K562 (cell line): ENCODE measurements around the gene CPED1. TPM values are rescaled to one million over a fixed set of nuclear protein-coding genes. Genes with fewer than 3 reads are reported as not detected.

Experiments used
- ATAC-seq: fragments of 200-7000 bp; cut with Tn5 transposase; 3 replicates; pipeline ENCODE4 v1.9.1; 2020; ENCODE audit warnings: moderate library complexity
- BruUV-seq: library from RNA; stranded (reverse); fragments of 400-500 nt; replicated peaks from 2 replicates; lab custom pipeline; 2021; lab: Mats Ljungman, UMichigan
- CTCF ChIA-PET: fragments of 300-600 bp; formaldehyde crosslinking; extraction: SDS; loops from one replicate; lab custom pipeline; 2021; ENCODE audit warnings: low intra/inter-chr PET ratio; lab: Yijun Ruan, JAX
- POLR2A ChIA-PET: fragments of 300-600, 350-650 bp; sonication (Branson Sonifier 250); formaldehyde crosslinking; extraction: SDS; loops from one replicate; lab custom pipeline; 2021; ENCODE audit warnings: antibody characterized with exemption, inconsistent platforms; lab: Yijun Ruan, JAX
- DNase-seq, 4 experiments: peaks; one replicate each; pipeline versions ENCODE4 v3.0.0 to v3.0.0-alpha.2; 2011 to 2018; ENCODE audit warnings: low spot score in 3 of 4, mixed read lengths in 3 of 4; ENCODE audit errors: extremely low read depth in 1 of 4
- FAIRE-seq: peaks from 2 replicates; lab custom pipeline; 2011; peaks lifted over from hg19 to GRCh38; lab: Jason Lieb, UNC
- H2AFZ ChIP-seq: 2 replicates; pipeline ENCODE4 v1.6.0; 2011; ENCODE audit warnings: low read depth, low read length, control low read depth, inconsistent platforms
- H3K27ac ChIP-seq: fragments of 200-600 bp; 3 replicates; pipeline ENCODE4 v1.8.0; 2011; ENCODE audit warnings: low read depth, mild to moderate bottlenecking, control low read depth, inconsistent platforms, low read length, moderate library complexity, mixed read lengths; ENCODE audit errors: extremely low read depth
- H3K27me3 ChIP-seq, 2 experiments: fragments of 300-600 bp in 1 of 2; 2 replicates in 1 of 2; 3 replicates in 1 of 2; pipeline versions ENCODE4 v1.6.0 to v1.8.0; 2011; ENCODE audit warnings: inconsistent platforms in 2 of 2, low read length in 2 of 2, mild to moderate bottlenecking in 1 of 2, mixed read lengths in 1 of 2, moderate library complexity in 1 of 2; ENCODE audit not compliant: control insufficient read depth in 2 of 2, insufficient read depth in 2 of 2
- H3K36me3 ChIP-seq: fragments of 300-600 bp; 3 replicates; pipeline ENCODE4 v1.8.0; 2011; ENCODE audit warnings: mild to moderate bottlenecking, low read length, inconsistent platforms; ENCODE audit not compliant: control insufficient read depth, insufficient read depth
- H3K4me1 ChIP-seq, 2 experiments: fragments of 200-600 bp in 1 of 2; replicated peaks in 1 of 2; 2 replicates in 1 of 2; 3 replicates in 1 of 2; pipeline versions ENCODE4 v1.5.1 to v1.8.0; 2011; ENCODE audit warnings: inconsistent platforms in 2 of 2, low read length in 2 of 2, mild to moderate bottlenecking in 1 of 2, mixed read lengths in 1 of 2, moderate library complexity in 1 of 2; ENCODE audit not compliant: control insufficient read depth in 2 of 2, insufficient read depth in 2 of 2
- H3K4me2 ChIP-seq: 2 replicates; pipeline ENCODE4 v1.6.1; 2011; ENCODE audit warnings: low read length, control low read depth, inconsistent platforms, mixed read lengths; ENCODE audit not compliant: insufficient read depth
- H3K4me3 ChIP-seq: fragments of 200-600 bp; sonication (generic), shearing (Covaris generic); 2 replicates; pipeline ENCODE4 v1.5.1; 2016; ENCODE audit warnings: control low read depth, inconsistent platforms
- H3K79me2 ChIP-seq: fragments of 200-600 bp; 3 replicates; pipeline ENCODE4 v1.8.0; 2011; ENCODE audit warnings: low read length, inconsistent platforms; ENCODE audit not compliant: control insufficient read depth, insufficient read depth
- H3K9ac ChIP-seq, 2 experiments: 2 replicates each; pipeline versions ENCODE4 v1.6.0 to v1.6.1; 2011; ENCODE audit warnings: low read depth in 2 of 2, low read length in 2 of 2, control low read depth in 1 of 2, inconsistent platforms in 1 of 2, mild to moderate bottlenecking in 1 of 2, mixed read lengths in 1 of 2; ENCODE audit not compliant: insufficient read depth in 1 of 2
- H3K9me1 ChIP-seq: one replicate; pipeline ENCODE4 v1.6.0; 2011; ENCODE audit warnings: inconsistent platforms, mild to moderate bottlenecking, low read length, moderate library complexity; ENCODE audit not compliant: control insufficient read depth, insufficient read depth
- H3K9me3 ChIP-seq: replicated peaks from 2 replicates; pipeline ENCODE4 v1.5.1; 2011; ENCODE audit warnings: low read depth, low read length, inconsistent platforms; ENCODE audit not compliant: control insufficient read depth, insufficient read depth
- H4K20me1 ChIP-seq: replicated peaks from 2 replicates; pipeline ENCODE4 v1.6.1; 2011; ENCODE audit warnings: low read length, inconsistent platforms, mixed read lengths; ENCODE audit not compliant: control insufficient read depth, insufficient read depth
- ELF2 ChIP-seq: fragments of 250-450 bp; sonication (Bioruptor Pico); IDR thresholded peaks from 2 replicates; pipeline ENCODE4 v1.5.0; 2021; ENCODE audit warnings: mild to moderate bottlenecking
- HLTF ChIP-seq: fragments of 450-650 bp; IDR thresholded peaks from 2 replicates; pipeline ENCODE4 v1.6.1; 2016
- NR3C1 ChIP-seq: sonication (generic); formaldehyde crosslinking; IDR thresholded peaks from 2 replicates; pipeline ENCODE4 v1.8.1; 2022; ENCODE audit warnings: missing genetic modification reagents
- PML ChIP-seq: IDR thresholded peaks from 2 replicates; pipeline ENCODE4 v1.6.1; 2012; ENCODE audit warnings: low read length, inconsistent platforms
- RBM25 ChIP-seq: fragments of 200-400 bp; formaldehyde crosslinking; IDR thresholded peaks from 2 replicates; pipeline ENCODE4 v1.6.1; 2018; ENCODE audit warnings: low read length, low read depth, moderate library complexity; ENCODE audit not compliant: severe bottlenecking
- RNF2 ChIP-seq: sonication (generic); IDR thresholded peaks from 2 replicates; pipeline ENCODE4 v1.6.1; 2016
- WGBS: fragments of 100-300 bp; shearing (Covaris generic); methylation state at CpG from one replicate; pipeline ENCODE4 v1.1.6; 2016; ENCODE audit warnings: low coverage, mixed read lengths; ENCODE audit not compliant: insufficient coverage; ENCODE audit errors: missing lambda C conversion rate; 5-methylcytosine and 5-hydroxymethylcytosine counted together
- in situ Hi-C: fragments of 300-500 bp; cut with MboI; formaldehyde crosslinking; loops from 4 replicates; pipeline ENCODE4 v1.15.0; 2018; ENCODE audit warnings: inconsistent platforms, mixed read lengths
- intact Hi-C: fragments of 100-400 bp; cut with micrococcal nuclease; formaldehyde crosslinking; loops from 2 replicates; pipeline ENCODE4 v1.14.2; 2022
- polyA plus RNA-seq, 8 experiments: library from polyadenylated mRNA; depleted of rRNA in 4 of 8; stranded (reverse) in 5 of 8; unstranded in 3 of 8; fragments of >200 nt; fragmentation: Nextera tagmentation in 2 of 8; fragmentation: Illumina TruSeq in 1 of 8; extraction: Ambion mirVana in 2 of 8; extraction: Trizol in 1 of 8; gene quantifications; 2 replicates each; pipeline versions ENCODE4 v1.2.1 to v1.2.3, GENCODE V29; 2011 to 2014; ENCODE audit warnings: inconsistent platforms in 1 of 8, missing spikeins in 1 of 8
- total RNA-seq, 7 experiments: library from RNA; depleted of rRNA in 6 of 7; stranded (reverse); fragments of >200 nt in 6 of 7; fragmentation: Illumina TruSeq in 2 of 7; extraction: Trizol in 2 of 7; gene quantifications; 2 replicates each; pipeline versions ENCODE4 v1.2.1 to v1.2.3, GENCODE V29; 2011 to 2021; ENCODE audit warnings: low replicate concordance in 1 of 7
- TF ChIP-seq, protein P1 (sequence below): sonication (generic); formaldehyde crosslinking; IDR thresholded peaks from 2 replicates; pipeline ENCODE4 v1.8.0; 2023; ENCODE audit warnings: mild to moderate bottlenecking, missing genetic modification reagents
- TF ChIP-seq, protein P2 (sequence below): sonication (generic); formaldehyde crosslinking; IDR thresholded peaks from 2 replicates; pipeline ENCODE4 v1.8.0; 2022; ENCODE audit warnings: mild to moderate bottlenecking, missing genetic modification reagents

The CPED1 gene
- total and polyA plus RNA-seq, 9 of the 15 experiments (the other 6 are each of a cell fraction or from before 2014, with no cell fraction given): 195 to 393 (median 290) TPM

DNA sequence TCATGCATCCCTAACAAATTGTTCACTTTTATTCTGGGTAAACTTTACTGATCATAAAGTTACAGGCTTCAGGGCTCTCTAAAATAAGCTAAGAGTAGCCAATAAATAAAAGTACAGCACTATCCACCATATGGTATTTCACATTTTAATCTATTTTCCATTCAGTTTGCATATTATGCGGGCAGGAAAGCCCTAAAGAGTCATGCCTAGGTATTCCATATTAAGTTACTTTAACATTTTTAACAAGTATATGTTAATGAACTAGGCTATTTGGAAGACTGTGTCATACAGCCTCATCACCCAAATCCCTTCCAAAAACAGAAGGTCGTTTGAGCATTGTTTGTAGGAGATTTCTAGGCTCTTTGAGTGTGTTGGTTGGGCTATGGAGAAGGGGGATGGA is 106.3 kb downstream of the CPED1 start:
- CTCF ChIA-PET: interaction anchor here (0.6 kb wide), 1 partner anchor 1955 kb away, joined by 3 read pairs; no protein-coding TSS in a partner anchor
- POLR2A ChIA-PET: interaction anchor here (0.7 to 1.9 kb wide), 3 partner anchors 7 to 173 kb away, joined by 3 to 7 read pairs (median 7); no protein-coding TSS in a partner anchor
- Histone ChIP-seq H3K79me2 (peaks cover 92% of the 10 kb centered on the region), H3K4me2 (no peak overlapping the region), H3K27me3 (no peaks in the 10 kb centered on the region), H3K9ac (no peak overlapping the region), H3K9me1 (no peaks in the 10 kb centered on the region), H2AFZ (no peak overlapping the region), H3K9me3 (no peaks in the 10 kb centered on the region), H3K4me3 (no peak overlapping the region), H4K20me1 (peaks cover 7% of the 10 kb centered on the region; the same call in 1 of the 2 replicates), H3K36me3 (peaks cover 83% of the 10 kb centered on the region), H3K4me1 (peaks cover 0 to 10% of the 10 kb centered on the region in 2 experiments; a peak in 2 of 5 replicates), H3K27ac (no peak overlapping the region)
- ATAC-seq (no peak), DNase-seq (no peak), FAIRE-seq (no peak)
- in situ Hi-C loops (no loop called here), intact Hi-C loops (no loop called here)
- TF ChIP-seq HLTF (no peak), ELF2 (CRISPR knock-in tag) (0 out of 2 replicates have a peak, but pooled peaks have one; percentile 16)
- WGBS: 63% methylated on average over 2 of the region's 2 CpGs
- BruUV-seq: no TSS peak

DNA sequence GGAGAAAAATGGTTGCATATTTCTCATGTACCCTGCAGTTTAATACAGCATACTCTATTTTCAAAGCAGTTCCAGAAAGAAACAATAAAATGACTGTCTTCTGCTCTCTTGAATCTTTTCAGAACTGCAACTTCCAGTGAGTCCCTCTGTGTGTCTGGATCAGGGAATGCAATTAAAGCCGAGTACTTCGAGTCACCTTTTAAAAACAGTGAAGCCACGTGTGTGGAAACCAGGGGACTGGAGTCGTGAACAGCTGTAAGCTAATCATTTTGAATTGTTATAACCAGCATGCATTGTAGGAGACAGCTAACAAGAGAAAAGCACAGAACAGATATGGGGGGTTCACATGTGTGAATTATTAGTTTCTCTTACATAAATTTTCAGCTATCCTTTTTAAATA is 109.1 kb downstream of the CPED1 start:
- ChIA-PET POLR2A (interaction anchor here (1.2 kb wide), 1 partner anchor 13 kb away, joined by 3 read pairs; no protein-coding TSS in a partner anchor), CTCF (interaction anchor here (1.0 kb wide), 1 partner anchor 110 kb away, joined by 3 read pairs; no protein-coding TSS in a partner anchor)
- Histone ChIP-seq H4K20me1 (peaks cover 7% of the 10 kb centered on the region), H3K27ac (no peak overlapping the region; the same call in 2 of the 3 replicates), H3K9me3 (no peaks in the 10 kb centered on the region), H3K4me1 (peaks cover 0 to 8% of the 10 kb centered on the region in 2 experiments; a peak in 1 of 5 replicates), H3K36me3 (peaks cover 91% of the 10 kb centered on the region), H3K9me1 (no peaks in the 10 kb centered on the region), H2AFZ (no peak overlapping the region), H3K9ac (no peak overlapping the region), H3K27me3 (no peaks in the 10 kb centered on the region), H3K79me2 (peaks cover 92% of the 10 kb centered on the region), H3K4me2 (no peak overlapping the region), H3K4me3 (no peak overlapping the region)
- intact Hi-C loops: no loop called here
- FAIRE-seq: no peak
- in situ Hi-C loops: no loop called here
- DNase-seq: no peak
- BruUV-seq: no TSS peak
- no peak for ATAC-seq
- WGBS: 75% methylated on average over 4 of the region's 4 CpGs
- TF ChIP-seq RNF2 (no peak), PML (no peak), RBM25 (no peak), NR3C1 (CRISPR knock-in tag) (no peak)
- TF ChIP-seq, protein P1, sequence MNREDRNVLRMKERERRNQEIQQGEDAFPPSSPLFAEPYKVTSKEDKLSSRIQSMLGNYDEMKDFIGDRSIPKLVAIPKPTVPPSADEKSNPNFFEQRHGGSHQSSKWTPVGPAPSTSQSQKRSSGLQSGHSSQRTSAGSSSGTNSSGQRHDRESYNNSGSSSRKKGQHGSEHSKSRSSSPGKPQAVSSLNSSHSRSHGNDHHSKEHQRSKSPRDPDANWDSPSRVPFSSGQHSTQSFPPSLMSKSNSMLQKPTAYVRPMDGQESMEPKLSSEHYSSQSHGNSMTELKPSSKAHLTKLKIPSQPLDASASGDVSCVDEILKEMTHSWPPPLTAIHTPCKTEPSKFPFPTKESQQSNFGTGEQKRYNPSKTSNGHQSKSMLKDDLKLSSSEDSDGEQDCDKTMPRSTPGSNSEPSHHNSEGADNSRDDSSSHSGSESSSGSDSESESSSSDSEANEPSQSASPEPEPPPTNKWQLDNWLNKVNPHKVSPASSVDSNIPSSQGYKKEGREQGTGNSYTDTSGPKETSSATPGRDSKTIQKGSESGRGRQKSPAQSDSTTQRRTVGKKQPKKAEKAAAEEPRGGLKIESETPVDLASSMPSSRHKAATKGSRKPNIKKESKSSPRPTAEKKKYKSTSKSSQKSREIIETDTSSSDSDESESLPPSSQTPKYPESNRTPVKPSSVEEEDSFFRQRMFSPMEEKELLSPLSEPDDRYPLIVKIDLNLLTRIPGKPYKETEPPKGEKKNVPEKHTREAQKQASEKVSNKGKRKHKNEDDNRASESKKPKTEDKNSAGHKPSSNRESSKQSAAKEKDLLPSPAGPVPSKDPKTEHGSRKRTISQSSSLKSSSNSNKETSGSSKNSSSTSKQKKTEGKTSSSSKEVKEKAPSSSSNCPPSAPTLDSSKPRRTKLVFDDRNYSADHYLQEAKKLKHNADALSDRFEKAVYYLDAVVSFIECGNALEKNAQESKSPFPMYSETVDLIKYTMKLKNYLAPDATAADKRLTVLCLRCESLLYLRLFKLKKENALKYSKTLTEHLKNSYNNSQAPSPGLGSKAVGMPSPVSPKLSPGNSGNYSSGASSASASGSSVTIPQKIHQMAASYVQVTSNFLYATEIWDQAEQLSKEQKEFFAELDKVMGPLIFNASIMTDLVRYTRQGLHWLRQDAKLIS (CRISPR knock-in tag): no peak
- TF ChIP-seq, protein P2, sequence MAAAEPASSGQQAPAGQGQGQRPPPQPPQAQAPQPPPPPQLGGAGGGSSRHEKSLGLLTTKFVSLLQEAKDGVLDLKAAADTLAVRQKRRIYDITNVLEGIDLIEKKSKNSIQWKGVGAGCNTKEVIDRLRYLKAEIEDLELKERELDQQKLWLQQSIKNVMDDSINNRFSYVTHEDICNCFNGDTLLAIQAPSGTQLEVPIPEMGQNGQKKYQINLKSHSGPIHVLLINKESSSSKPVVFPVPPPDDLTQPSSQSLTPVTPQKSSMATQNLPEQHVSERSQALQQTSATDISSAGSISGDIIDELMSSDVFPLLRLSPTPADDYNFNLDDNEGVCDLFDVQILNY (CRISPR knock-in tag): no peak
